K562 (cell line): ENCODE measurements around the gene S100A8. TPM values are rescaled to one million over a fixed set of nuclear protein-coding genes. Genes with fewer than 3 reads are reported as not detected.
A peak's percentile ranks its signal among the peaks of the same experiment; 100 is the strongest.

ENCODE experiments used
- ARID2 ChIP-seq: fragments of 450-650 bp; IDR thresholded peaks from 2 replicates; pipeline ENCODE4 v1.6.1; 2017; ENCODE audit warnings: antibody characterized with exemption, mild to moderate bottlenecking
- CBFB ChIP-seq: sonication (generic); formaldehyde crosslinking; IDR thresholded peaks from 2 replicates; pipeline ENCODE4 v1.4.0; 2020; ENCODE audit warnings: mild to moderate bottlenecking, missing genetic modification reagents
- CHD2 ChIP-seq: IDR thresholded peaks from 2 replicates; pipeline ENCODE4 v1.6.1; 2011; ENCODE audit warnings: low read depth, low read length
- COPS2 ChIP-seq: fragments of 450-650 bp; conservative IDR thresholded peaks from 2 replicates; pipeline ENCODE4 v1.6.1; 2016; ENCODE audit warnings: mild to moderate bottlenecking, moderate library complexity
- E2F5 ChIP-seq: sonication (generic); formaldehyde crosslinking; IDR thresholded peaks from 2 replicates; pipeline ENCODE4 v1.8.0; 2022; ENCODE audit warnings: mild to moderate bottlenecking, missing genetic modification reagents
- EWSR1 ChIP-seq: fragments of 450-650 bp; IDR thresholded peaks from 2 replicates; pipeline ENCODE4 v1.6.1; 2018; ENCODE audit warnings: borderline replicate concordance, mild to moderate bottlenecking, low read depth, moderate library complexity; ENCODE audit not compliant: partially characterized antibody
- FOXP1 ChIP-seq: sonication (generic); formaldehyde crosslinking; IDR thresholded peaks from 2 replicates; pipeline ENCODE4 v1.8.0; 2022; ENCODE audit warnings: mild to moderate bottlenecking, missing genetic modification reagents
- GATA2 ChIP-seq: sonication (generic); formaldehyde crosslinking; IDR thresholded peaks from 2 replicates; pipeline ENCODE4 v1.4.0; 2020; ENCODE audit warnings: mild to moderate bottlenecking, missing genetic modification reagents
- MEIS2 ChIP-seq: fragments of 450-650 bp; IDR thresholded peaks from 2 replicates; pipeline ENCODE4 v1.6.1; 2014; ENCODE audit warnings: mild to moderate bottlenecking; ENCODE audit not compliant: partially characterized antibody
- NELFE ChIP-seq: IDR thresholded peaks from 2 replicates; pipeline ENCODE4 v1.6.1; 2011; ENCODE audit warnings: mild to moderate bottlenecking; ENCODE audit not compliant: insufficient read depth, insufficient read length
- SMAD4 ChIP-seq: fragments of 250-450 bp; sonication (Bioruptor Pico); conservative IDR thresholded peaks from 2 replicates; pipeline ENCODE4 v1.8.0; 2021; ENCODE audit warnings: inconsistent platforms, mild to moderate bottlenecking, moderate library complexity
- STAG1 ChIP-seq: sonication (generic); formaldehyde crosslinking; IDR thresholded peaks from 2 replicates; pipeline ENCODE4 v1.5.0; 2020; ENCODE audit warnings: missing genetic modification reagents, borderline replicate concordance
- THAP7 ChIP-seq: fragments of 250-450 bp; sonication (Bioruptor Pico); IDR thresholded peaks from 2 replicates; pipeline ENCODE4 v1.5.0; 2021
- U2AF1 ChIP-seq: fragments of 200-400 bp; formaldehyde crosslinking; optimal IDR thresholded peaks from 2 replicates; pipeline ENCODE3; 2017; ENCODE audit warnings: mild to moderate bottlenecking, low read depth, low read length, moderate library complexity
- ZBTB11 ChIP-seq, 3 experiments: fragments of 200-800 bp in 1 of 3; fragments of 250-450 bp in 1 of 3; fragments of 450-650 bp in 1 of 3; sonication (Bioruptor Pico) in 1 of 3; sonication (Bioruptor generic) in 1 of 3; formaldehyde crosslinking in 1 of 3; IDR thresholded peaks; 2 replicates each; pipeline versions ENCODE4 v1.6.1 to v1.8.0; 2016 to 2022; ENCODE audit warnings: mild to moderate bottlenecking in 2 of 3, missing genetic modification characterization in 2 of 3, missing compliant biosample characterization in 1 of 3, moderate library complexity in 1 of 3
- ZNF184 ChIP-seq: sonication (generic); formaldehyde crosslinking; IDR thresholded peaks from 2 replicates; pipeline ENCODE4 v1.5.0; 2020; ENCODE audit warnings: missing genetic modification reagents
- ZNF217 ChIP-seq: sonication (generic); formaldehyde crosslinking; IDR thresholded peaks from 2 replicates; pipeline ENCODE4 v1.8.0; 2022; ENCODE audit warnings: mild to moderate bottlenecking, missing genetic modification reagents
- ZNF253 ChIP-seq: fragments of 250-450 bp; sonication (Bioruptor Pico); conservative IDR thresholded peaks from 2 replicates; pipeline ENCODE4 v1.6.1; 2021; ENCODE audit warnings: mild to moderate bottlenecking
- ZNF766 ChIP-seq: fragments of 200-800 bp; sonication (Bioruptor generic); conservative IDR thresholded peaks from 2 replicates; pipeline ENCODE4 v1.6.1; 2016; ENCODE audit warnings: missing genetic modification characterization, missing compliant biosample characterization
- ZNF79 ChIP-seq: fragments of 250-450 bp; sonication (Bioruptor Pico); IDR thresholded peaks from 2 replicates; pipeline ENCODE4 v1.4.0; 2020; ENCODE audit warnings: low read depth, mild to moderate bottlenecking, moderate library complexity
- polyA plus RNA-seq, 8 experiments: library from polyadenylated mRNA; depleted of rRNA in 4 of 8; stranded (reverse) in 5 of 8; unstranded in 3 of 8; fragments of >200 nt; fragmentation: Nextera tagmentation in 2 of 8; fragmentation: Illumina TruSeq in 1 of 8; extraction: Ambion mirVana in 2 of 8; extraction: Trizol in 1 of 8; gene quantifications; 2 replicates each; pipeline versions ENCODE4 v1.2.1 to v1.2.3, GENCODE V29; 2011 to 2014; ENCODE audit warnings: inconsistent platforms in 1 of 8, missing spikeins in 1 of 8
- total RNA-seq, 7 experiments: library from RNA; depleted of rRNA in 6 of 7; stranded (reverse); fragments of >200 nt in 6 of 7; fragmentation: Illumina TruSeq in 2 of 7; extraction: Trizol in 2 of 7; gene quantifications; 2 replicates each; pipeline versions ENCODE4 v1.2.1 to v1.2.3, GENCODE V29; 2011 to 2021; ENCODE audit warnings: low replicate concordance in 1 of 7
- TF ChIP-seq, protein P1 (sequence below): fragments of 450-650 bp; IDR thresholded peaks from 2 replicates; pipeline ENCODE4 v1.6.1; 2016

The S100A8 gene
- total and polyA plus RNA-seq, 9 of the 15 experiments (the other 6 are each of a cell fraction or from before 2014, with no cell fraction given): 0.15 to 0.60 TPM; not detected in 7

- TF ChIP-seq, protein P1, sequence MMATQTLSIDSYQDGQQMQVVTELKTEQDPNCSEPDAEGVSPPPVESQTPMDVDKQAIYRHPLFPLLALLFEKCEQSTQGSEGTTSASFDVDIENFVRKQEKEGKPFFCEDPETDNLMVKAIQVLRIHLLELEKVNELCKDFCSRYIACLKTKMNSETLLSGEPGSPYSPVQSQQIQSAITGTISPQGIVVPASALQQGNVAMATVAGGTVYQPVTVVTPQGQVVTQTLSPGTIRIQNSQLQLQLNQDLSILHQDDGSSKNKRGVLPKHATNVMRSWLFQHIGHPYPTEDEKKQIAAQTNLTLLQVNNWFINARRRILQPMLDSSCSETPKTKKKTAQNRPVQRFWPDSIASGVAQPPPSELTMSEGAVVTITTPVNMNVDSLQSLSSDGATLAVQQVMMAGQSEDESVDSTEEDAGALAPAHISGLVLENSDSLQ: peak; percentile 90
- peak; percentile 84 for TF ChIP-seq GATA2 (CRISPR knock-in tag)
- no peak for TF ChIP-seq STAG1
- TF ChIP-seq ZNF253: no peak
- TF ChIP-seq ZNF79: no peak
- TF ChIP-seq ZNF766 (CRISPR knock-in tag): peak; percentile 55
- TF ChIP-seq FOXP1 (CRISPR knock-in tag): no peak
- TF ChIP-seq E2F5: no peak
- TF ChIP-seq ARID2: no peak
- TF ChIP-seq NELFE: no peak
- TF ChIP-seq THAP7 (CRISPR knock-in tag): no peak
- TF ChIP-seq EWSR1: no peak
- peak; percentile 99 for TF ChIP-seq MEIS2
- no peak for TF ChIP-seq U2AF1
- peak; percentile 49; the same call in 1 of the 2 replicates for TF ChIP-seq CBFB (CRISPR knock-in tag)
- no peak for TF ChIP-seq ZNF184 (CRISPR knock-in tag)
- no peak for TF ChIP-seq CHD2
- TF ChIP-seq COPS2: no peak
- no peak for TF ChIP-seq ZBTB11 (CRISPR knock-in tag; IDR thresholded peaks at IDR 0.05)
- TF ChIP-seq SMAD4 (CRISPR knock-in tag): peak; percentile 93
- TF ChIP-seq ZNF217 (CRISPR knock-in tag): no peak
Measured at GRCh38 chr1:153432874-153433681, 42.2 kb upstream of the S100A8 start (continued).
